Peyer's patch (tissue), 4 donors: ENCODE results near the gene CDH3.

ENCODE experiments used
- CTCF ChIP-seq, 6 experiments: fragments of 450-650 bp in 4 of 6; fragments of 200-600 bp in 2 of 6; sonication (generic) in 1 of 6; IDR thresholded peaks; one replicate each; pipeline ENCODE4 v1.5.1; 2017 to 2019; ENCODE audit warnings: antibody characterized with exemption in 6 of 6, mild to moderate bottlenecking in 3 of 6, moderate library complexity in 1 of 6
- POLR2A ChIP-seq, 2 donors: fragments of 450-650 bp; IDR thresholded peaks; one replicate each; pipeline ENCODE4 v1.5.1; 2017; ENCODE audit warnings: antibody characterized with exemption in 2 of 2, mild to moderate bottlenecking in 2 of 2, moderate library complexity in 2 of 2

DNA sequence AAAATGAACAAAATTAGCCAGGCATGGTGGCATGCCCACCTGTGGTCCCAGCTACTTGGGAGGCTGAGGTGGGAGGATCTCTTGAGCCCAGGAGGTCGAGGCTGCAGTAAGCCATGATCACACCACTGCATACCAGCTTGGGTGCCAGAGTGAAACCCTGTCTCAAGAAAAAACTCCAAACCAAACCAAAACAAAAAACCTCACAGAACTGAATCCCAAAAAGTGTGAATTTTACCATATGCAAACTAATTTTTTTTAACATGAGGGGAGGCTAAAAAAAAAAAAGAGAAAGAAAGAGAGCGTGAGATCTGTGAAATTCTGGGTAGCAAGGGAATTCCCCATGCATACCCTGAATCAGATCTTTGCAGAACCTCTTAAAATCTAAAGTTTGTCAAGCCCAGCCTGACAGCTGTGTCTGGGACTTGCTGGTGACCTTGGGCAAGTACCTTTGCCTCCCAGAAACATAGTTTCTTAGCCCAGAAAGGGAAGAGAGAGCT is 74.9 kb downstream of the CDH3 start:
- TF ChIP-seq POLR2A (IDR thresholded peaks at IDR 0.05) (no peak), CTCF (IDR thresholded peaks at IDR 0.05) (no peak)
